HG03521 (cell line): Measurements from ENCODE around the gene ITCH.
"Not testable (repeated sequence)": the region's sequence is repeated elsewhere in the genome, so short reads cannot be mapped to it uniquely, and the experiment has no call there.

ENCODE experiments used
- ATAC-seq: cut with Tn5 transposase; IDR thresholded peaks from one replicate; pipeline ENCODE4 v1.9.1; 2021; ENCODE audit warnings: mild to moderate bottlenecking, moderate library complexity; ENCODE audit not compliant: unreplicated experiment

ITCH gene

DNA sequence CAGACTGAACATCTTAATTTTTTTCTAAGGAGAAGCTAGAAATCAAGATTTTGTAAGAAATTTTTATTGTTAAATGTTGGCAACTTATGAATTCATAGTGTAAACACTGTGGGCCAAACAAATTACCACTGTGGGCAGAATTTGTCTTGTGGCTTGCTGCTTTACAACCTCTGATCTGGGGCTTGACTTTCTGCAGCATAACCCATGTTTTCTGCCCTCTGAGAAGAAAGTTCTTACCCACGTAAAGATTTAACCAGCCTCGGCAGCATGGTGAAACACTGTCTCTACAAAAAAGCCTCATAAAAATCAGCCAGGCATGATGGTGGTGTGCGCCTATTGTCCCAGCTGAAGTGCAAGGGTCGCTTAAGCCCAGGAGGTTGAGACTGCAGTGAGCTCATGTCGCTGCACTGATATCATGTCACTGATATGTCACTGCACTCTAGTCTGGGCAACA, 12.9 kb downstream of the ITCH start:
- no peak for ATAC-seq

DNA sequence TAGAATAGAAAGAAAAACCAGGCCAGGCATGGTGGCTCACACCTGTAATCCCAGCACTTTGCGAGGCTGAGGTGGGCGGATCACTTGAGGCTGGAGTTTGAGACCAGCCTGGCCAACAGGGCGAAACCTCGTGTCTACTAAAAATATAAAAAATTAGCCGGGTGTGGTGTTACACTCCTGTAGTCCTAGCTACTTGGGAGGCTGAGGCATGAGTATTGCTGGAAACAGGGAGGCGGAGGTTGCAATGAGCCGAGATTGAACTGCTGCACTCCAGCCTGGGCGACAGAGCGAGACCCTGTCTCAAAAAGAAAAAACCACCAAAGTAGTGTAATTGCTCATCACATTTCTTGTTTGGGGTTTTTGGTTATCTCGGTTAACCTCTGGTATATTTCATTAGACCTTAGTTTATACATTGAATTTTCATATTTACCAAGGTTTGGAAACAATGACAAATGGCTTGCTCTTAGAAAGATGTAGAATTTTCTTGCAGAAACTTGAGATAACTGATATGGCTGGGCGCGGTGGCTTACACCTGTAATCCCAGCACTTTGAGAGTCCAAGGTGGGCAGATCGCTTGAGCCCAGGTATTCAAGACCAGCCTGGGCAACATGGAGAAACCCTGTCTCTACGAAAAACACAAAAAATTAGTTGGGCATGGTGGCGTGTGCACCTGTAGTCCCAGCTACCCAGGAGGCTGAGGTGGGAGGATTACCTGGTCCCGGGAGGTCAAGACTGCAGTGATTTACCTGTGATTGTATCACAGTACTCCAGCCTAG, 14.2 kb downstream of the ITCH start:
- ATAC-seq, result no peak

DNA sequence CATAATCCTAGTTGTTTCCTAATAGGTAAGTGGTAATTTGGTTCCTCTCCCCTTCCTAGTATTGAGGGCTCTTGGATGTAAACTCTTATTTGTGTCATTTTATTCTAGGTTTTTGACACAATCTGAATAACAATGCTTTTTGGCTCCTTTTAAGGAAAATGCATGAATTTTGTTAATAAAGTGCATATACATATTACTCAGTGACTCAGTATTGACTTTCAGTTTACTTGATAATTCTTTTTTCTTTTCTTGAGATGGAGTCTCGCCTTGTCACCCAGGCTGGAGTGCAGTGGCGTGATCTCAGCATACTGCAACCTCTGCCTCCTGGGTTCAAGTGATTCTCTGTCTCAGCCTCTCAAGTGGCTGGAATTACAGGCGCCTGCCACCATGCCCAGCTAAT, 19.1 kb downstream of the ITCH start:
- no peak for ATAC-seq

GRCh38 chr20:34382877-34383455, 19.9 kb downstream of the ITCH start:
- ATAC-seq, result not testable (repeated sequence)

DNA sequence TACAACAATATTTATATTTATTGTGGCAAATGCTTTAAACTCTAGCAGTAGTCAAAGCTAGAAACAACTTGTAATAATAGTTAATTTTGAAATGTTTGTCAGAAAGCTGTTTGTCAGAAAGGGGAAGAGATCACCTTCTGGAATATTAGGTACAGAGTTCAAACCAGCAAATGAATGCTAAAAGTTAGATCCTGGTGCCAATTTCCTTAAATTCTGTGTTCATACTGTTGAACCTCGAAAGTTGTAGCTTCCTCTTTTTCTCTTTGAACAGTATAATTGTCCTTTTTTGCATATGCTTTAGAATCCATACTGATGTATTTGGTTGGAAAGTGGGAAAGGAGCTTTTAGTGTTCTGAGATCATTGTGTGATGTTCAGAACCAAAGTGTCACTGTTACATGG, 22.4 kb downstream of the ITCH start:
- no peak for ATAC-seq

GRCh38 chr20:34388000-34388399, 24.9 kb downstream of the ITCH start:
- ATAC-seq, result no peak

GRCh38 chr20:34388678-34389077, 25.6 kb downstream of the ITCH start:
- ATAC-seq, result no peak

DNA sequence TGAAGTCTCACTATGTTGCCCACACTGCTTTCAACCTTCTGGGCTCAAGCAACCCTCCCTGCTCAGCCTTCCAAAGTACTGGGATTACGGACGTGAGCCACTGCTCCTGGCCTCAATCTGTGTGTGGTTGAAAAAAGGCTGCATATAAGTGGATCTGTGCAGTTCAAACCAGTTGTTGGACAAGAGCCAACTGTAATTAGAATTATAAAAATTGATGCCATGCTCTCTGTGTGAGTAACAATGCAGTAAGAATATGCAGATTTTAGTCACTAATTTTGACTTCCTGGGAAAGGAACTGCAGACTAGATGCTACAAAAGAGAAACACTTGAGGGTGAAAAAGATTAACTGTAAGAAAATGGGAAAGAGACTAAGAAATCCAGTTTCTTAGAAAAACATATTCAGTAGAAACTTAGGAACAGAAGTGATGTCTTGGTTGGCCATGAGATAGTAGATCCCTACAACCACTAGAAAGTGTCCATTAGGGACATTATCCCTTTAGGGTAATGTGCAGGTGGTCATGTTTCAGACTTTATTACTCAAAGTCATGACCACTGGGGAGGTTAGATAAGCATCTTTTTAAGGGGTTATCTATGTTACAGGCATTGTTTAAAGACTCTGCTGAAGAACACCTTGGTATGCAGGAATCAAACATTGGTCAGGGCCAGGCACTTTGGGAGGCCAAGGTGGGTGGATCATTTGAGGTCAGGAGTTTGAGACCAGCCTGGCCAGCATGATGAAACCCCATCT, 26.3 kb downstream of the ITCH start:
- no peak for ATAC-seq

- no peak for ATAC-seq
These were observed 27.0 kb downstream of the ITCH start for GRCh38 chr20:34389954-34390555.

- ATAC-seq, result no peak
These were observed 33.3 kb downstream of the ITCH start for GRCh38 chr20:34396408-34396807.

DNA sequence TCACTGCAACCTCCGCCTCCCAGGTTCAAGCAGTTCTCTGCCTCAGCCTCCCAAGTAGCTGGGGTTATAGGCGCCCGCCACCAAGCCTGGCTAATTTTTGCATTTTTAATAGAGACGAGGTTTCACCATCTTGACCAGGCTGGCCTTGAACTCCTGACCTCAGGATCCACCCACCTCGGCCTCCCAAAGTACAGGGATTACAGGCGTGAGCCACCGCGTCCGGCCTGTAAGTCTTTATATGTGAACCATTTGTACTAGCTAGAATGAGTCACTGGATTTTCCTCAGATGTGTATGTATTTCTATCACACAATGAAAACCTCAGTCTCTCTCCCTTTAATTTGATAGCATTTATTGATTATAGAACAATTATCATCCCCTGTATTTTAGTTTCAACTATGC, 34.0 kb downstream of the ITCH start:
- ATAC-seq, result no peak

- ATAC-seq, result not testable (repeated sequence)
These were observed 37.7 kb downstream of the ITCH start for GRCh38 chr20:34400776-34401175.

- no peak for ATAC-seq
These were observed 38.8 kb downstream of the ITCH start for GRCh38 chr20:34401741-34402455.

GRCh38 chr20:34402461-34402860, 39.4 kb downstream of the ITCH start:
- no peak for ATAC-seq

DNA sequence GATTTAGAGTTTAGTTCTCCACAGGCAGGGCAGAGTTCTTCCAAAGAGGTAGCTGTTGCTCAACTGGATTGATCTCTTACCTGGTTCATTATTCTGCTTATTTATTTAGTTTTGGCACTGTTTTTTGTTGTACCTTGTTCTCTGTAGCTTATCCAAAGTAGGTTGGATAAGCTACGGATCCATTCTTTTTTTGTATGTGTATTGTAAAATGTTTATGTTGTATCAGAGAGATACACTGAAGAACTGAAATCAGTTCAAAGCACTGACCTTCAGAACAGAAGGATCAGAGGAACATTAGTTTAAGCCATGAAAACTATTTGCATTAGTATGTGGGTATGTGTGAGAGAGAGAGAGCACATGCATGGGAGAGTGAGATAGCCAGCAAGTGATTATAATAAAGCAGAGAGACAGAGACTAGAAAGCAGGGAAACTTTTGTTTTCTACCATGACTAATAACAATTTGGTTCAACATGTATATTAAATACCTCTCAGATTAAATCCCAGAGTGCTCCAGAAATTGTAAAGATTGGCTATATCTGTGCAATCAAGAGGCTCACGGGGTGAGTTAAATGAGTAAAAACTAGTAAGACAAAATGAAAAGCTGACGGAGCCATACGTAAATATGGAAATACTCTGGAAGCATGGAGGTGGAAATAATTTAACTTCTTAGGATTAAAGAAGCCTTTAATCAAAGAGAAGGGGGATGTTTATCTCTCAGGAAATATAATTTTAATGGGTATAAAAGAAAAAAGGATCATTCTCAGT, 40.2 kb downstream of the ITCH start:
- no peak for ATAC-seq

- ATAC-seq, result no peak
These were observed 40.8 kb downstream of the ITCH start for GRCh38 chr20:34403908-34404307.

- ATAC-seq, result no peak
These were observed 41.7 kb downstream of the ITCH start for GRCh38 chr20:34404803-34405202.

DNA sequence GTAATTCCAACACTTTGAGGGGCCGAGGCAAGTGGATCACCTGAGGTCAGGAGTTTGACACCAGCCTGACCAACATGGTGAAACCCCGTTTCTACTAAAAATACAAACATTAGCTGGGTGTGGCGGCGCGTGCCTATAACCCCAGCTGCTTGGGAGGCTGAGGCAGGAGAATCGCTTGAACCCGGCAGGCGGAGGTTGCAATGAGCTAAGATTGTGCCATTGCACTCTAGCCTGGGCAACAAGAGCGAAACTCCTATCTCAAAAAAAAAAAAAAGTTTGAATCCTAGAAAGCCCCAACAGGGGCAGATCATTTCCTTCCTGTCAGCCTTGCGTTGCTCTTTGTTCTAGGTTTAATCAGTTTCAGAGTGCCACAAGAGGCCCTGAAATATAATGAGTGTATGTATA, 42.2 kb downstream of the ITCH start:
- ATAC-seq, result not testable (repeated sequence)

- not testable (repeated sequence) for ATAC-seq
These were observed 42.9 kb downstream of the ITCH start for GRCh38 chr20:34405942-34406341.

DNA sequence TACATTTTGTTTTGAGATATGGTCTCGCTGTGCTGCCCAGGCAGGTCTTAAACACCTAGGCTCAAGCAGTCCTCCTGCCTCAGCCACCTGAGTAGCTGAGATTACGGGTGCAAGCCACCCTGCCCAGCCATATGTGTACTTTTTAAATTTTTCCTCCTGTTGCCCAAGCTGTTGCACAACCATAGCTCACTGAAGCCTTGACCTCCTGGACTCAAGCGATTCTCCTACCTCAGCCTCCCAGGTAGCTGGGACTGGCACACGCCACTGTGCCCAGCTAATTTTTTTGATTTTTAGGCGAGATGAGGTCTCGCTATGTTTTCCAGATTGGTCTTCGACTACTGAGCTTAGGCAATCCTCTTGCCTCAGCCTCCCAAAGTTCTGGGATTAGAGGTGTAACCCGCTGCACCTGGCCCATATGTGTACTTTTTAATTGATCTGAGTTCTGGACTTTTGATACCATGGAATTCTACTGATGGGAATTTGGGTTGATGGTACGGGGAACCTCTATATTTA, 44.9 kb downstream of the ITCH start:
- no peak for ATAC-seq
